Measurements from ENCODE around the gene HCN2. TPM values are rescaled to one million over a fixed set of nuclear protein-coding genes. Genes with fewer than 3 reads are reported as not detected.

Gene HCN2
- total and polyA plus RNA-seq, 2 of the 13 experiments (the other 11 are each of a cell fraction or from before 2014, with no cell fraction given): 0.01 TPM; not detected in 1

DNA sequence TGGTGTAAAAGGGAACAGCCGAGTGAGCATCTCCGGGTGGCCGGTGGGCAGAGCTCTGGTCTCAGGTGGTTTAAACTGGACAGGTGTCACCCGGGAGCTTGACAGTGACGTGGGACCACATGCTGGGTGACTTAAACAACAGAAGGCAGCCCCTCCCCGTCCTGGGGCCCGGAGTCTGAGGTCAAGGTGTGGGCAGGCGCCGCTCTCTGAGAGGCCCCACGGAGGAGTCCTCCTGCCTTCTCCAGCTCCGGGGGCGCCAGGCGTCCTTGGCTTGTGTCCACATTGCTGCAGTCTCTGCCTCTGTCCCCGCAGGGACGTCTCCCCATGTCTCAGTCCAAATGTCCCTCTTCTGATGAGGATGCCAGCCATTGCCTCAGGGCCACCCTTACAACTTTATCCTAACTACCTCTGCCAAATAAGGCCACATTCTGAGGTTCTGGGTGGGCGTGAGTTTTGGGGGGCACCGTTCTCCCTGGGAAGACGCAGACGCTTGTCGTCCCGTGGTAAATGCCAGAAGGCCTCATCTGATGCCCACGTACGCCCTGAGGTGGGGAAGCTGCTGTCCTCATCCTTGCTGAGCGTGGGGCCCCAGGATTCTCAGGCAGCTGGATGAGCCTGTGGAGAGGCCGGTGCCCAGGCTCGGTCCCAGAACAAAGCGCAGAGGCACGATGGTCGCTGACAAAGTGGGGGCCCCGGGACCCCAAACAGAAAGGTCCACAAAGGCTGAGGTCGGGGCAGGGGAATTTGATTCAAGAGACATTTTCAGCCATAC is 32.9 kb upstream of the HCN2 start (continued):
- no peak for TF ChIP-seq MIER2 (CRISPR knock-in tag; IDR thresholded peaks at IDR 0.05)
- TF ChIP-seq ZSCAN31 (CRISPR knock-in tag; IDR thresholded peaks at IDR 0.05; ENCODE audit: low read depth): no peak
- TF ChIP-seq ASH2L (IDR thresholded peaks at IDR 0.05; ENCODE audit: insufficient read length, low read depth, low read length): no peak
- TF ChIP-seq, protein P1, sequence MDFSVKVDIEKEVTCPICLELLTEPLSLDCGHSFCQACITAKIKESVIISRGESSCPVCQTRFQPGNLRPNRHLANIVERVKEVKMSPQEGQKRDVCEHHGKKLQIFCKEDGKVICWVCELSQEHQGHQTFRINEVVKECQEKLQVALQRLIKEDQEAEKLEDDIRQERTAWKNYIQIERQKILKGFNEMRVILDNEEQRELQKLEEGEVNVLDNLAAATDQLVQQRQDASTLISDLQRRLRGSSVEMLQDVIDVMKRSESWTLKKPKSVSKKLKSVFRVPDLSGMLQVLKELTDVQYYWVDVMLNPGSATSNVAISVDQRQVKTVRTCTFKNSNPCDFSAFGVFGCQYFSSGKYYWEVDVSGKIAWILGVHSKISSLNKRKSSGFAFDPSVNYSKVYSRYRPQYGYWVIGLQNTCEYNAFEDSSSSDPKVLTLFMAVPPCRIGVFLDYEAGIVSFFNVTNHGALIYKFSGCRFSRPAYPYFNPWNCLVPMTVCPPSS (IDR thresholded peaks at IDR 0.05): no peak
- TF ChIP-seq, protein P2, sequence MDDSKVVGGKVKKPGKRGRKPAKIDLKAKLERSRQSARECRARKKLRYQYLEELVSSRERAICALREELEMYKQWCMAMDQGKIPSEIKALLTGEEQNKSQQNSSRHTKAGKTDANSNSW (CRISPR knock-in tag; IDR thresholded peaks at IDR 0.05; ENCODE audit: borderline replicate concordance): no peak
- TF ChIP-seq, protein P3, sequence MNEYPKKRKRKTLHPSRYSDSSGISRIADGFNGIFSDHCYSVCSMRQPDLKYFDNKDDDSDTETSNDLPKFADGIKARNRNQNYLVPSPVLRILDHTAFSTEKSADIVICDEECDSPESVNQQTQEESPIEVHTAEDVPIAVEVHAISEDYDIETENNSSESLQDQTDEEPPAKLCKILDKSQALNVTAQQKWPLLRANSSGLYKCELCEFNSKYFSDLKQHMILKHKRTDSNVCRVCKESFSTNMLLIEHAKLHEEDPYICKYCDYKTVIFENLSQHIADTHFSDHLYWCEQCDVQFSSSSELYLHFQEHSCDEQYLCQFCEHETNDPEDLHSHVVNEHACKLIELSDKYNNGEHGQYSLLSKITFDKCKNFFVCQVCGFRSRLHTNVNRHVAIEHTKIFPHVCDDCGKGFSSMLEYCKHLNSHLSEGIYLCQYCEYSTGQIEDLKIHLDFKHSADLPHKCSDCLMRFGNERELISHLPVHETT (CRISPR knock-in tag; conservative IDR thresholded peaks at IDR 0.05): 0 out of 2 replicates have a peak, but pooled peaks have one; percentile 20
- peak; percentile 47; the same call in 1 of the 2 replicates for TF ChIP-seq MEIS2 (CRISPR knock-in tag; IDR thresholded peaks at IDR 0.05)
- TF ChIP-seq, protein P4, sequence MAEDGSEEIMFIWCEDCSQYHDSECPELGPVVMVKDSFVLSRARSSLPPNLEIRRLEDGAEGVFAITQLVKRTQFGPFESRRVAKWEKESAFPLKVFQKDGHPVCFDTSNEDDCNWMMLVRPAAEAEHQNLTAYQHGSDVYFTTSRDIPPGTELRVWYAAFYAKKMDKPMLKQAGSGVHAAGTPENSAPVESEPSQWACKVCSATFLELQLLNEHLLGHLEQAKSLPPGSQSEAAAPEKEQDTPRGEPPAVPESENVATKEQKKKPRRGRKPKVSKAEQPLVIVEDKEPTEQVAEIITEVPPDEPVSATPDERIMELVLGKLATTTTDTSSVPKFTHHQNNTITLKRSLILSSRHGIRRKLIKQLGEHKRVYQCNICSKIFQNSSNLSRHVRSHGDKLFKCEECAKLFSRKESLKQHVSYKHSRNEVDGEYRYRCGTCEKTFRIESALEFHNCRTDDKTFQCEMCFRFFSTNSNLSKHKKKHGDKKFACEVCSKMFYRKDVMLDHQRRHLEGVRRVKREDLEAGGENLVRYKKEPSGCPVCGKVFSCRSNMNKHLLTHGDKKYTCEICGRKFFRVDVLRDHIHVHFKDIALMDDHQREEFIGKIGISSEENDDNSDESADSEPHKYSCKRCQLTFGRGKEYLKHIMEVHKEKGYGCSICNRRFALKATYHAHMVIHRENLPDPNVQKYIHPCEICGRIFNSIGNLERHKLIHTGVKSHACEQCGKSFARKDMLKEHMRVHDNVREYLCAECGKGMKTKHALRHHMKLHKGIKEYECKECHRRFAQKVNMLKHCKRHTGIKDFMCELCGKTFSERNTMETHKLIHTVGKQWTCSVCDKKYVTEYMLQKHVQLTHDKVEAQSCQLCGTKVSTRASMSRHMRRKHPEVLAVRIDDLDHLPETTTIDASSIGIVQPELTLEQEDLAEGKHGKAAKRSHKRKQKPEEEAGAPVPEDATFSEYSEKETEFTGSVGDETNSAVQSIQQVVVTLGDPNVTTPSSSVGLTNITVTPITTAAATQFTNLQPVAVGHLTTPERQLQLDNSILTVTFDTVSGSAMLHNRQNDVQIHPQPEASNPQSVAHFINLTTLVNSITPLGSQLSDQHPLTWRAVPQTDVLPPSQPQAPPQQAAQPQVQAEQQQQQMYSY (CRISPR knock-in tag; IDR thresholded peaks at IDR 0.05): no peak
- TF ChIP-seq, protein P5, sequence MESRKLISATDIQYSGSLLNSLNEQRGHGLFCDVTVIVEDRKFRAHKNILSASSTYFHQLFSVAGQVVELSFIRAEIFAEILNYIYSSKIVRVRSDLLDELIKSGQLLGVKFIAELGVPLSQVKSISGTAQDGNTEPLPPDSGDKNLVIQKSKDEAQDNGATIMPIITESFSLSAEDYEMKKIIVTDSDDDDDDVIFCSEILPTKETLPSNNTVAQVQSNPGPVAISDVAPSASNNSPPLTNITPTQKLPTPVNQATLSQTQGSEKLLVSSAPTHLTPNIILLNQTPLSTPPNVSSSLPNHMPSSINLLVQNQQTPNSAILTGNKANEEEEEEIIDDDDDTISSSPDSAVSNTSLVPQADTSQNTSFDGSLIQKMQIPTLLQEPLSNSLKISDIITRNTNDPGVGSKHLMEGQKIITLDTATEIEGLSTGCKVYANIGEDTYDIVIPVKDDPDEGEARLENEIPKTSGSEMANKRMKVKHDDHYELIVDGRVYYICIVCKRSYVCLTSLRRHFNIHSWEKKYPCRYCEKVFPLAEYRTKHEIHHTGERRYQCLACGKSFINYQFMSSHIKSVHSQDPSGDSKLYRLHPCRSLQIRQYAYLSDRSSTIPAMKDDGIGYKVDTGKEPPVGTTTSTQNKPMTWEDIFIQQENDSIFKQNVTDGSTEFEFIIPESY (CRISPR knock-in tag; IDR thresholded peaks at IDR 0.05): no peak
- TF ChIP-seq, protein P6, sequence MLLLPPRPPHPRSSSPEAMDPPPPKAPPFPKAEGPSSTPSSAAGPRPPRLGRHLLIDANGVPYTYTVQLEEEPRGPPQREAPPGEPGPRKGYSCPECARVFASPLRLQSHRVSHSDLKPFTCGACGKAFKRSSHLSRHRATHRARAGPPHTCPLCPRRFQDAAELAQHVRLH (CRISPR knock-in tag; IDR thresholded peaks at IDR 0.05; ENCODE audit: borderline replicate concordance, low read depth): no peak
- TF ChIP-seq ZFP1 (CRISPR knock-in tag; IDR thresholded peaks at IDR 0.05): no peak
- TF ChIP-seq PAWR (CRISPR knock-in tag; IDR thresholded peaks at IDR 0.05; ENCODE audit: borderline replicate concordance): no peak
- TF ChIP-seq ZNF577 (CRISPR knock-in tag; IDR thresholded peaks at IDR 0.05; ENCODE audit: borderline replicate concordance, low read depth): no peak
- no peak; the same call in none of the 2 replicates for TF ChIP-seq ZNF501 (CRISPR knock-in tag; IDR thresholded peaks at IDR 0.05)
- TF ChIP-seq, protein P7, sequence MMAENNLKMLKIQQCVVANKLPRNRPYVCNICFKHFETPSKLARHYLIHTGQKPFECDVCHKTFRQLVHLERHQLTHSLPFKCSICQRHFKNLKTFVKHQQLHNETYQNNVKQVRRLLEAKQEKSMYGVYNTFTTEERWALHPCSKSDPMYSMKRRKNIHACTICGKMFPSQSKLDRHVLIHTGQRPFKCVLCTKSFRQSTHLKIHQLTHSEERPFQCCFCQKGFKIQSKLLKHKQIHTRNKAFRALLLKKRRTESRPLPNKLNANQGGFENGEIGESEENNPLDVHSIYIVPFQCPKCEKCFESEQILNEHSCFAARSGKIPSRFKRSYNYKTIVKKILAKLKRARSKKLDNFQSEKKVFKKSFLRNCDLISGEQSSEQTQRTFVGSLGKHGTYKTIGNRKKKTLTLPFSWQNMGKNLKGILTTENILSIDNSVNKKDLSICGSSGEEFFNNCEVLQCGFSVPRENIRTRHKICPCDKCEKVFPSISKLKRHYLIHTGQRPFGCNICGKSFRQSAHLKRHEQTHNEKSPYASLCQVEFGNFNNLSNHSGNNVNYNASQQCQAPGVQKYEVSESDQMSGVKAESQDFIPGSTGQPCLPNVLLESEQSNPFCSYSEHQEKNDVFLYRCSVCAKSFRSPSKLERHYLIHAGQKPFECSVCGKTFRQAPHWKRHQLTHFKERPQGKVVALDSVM (CRISPR knock-in tag; IDR thresholded peaks at IDR 0.05): no peak
- TF ChIP-seq POLR2AphosphoS2 (IDR thresholded peaks at IDR 0.05; ENCODE audit: low read depth, low read length): no peak
- no peak; the same call in 1 of the 2 replicates for TF ChIP-seq ZNF547 (CRISPR knock-in tag; IDR thresholded peaks at IDR 0.05)

Measured in HepG2 (cell line).